Activated CD8-positive, alpha-beta T cell treated with anti-CD3 and anti-CD28 coated beads for 36 hours (primary cell): ENCODE results near the gene TRIM63. TPM values are rescaled to one million over a fixed set of nuclear protein-coding genes. Genes with fewer than 3 reads are reported as not detected.

ENCODE experiments used
- ATAC-seq: fragments of 200-7000 bp; cut with Tn5 transposase; one replicate; pipeline ENCODE4 v1.10.0; 2021; ENCODE audit warnings: mild to moderate bottlenecking, moderate library complexity
- CTCF ChIA-PET: fragments of 350-600 bp; sonication (Branson Sonifier 250); formaldehyde crosslinking; loops from one replicate; lab custom pipeline; 2021; ENCODE audit warnings: antibody characterized with exemption; lab: Charles Lee
- POLR2A ChIA-PET: fragments of 350-600 bp; sonication (Branson Sonifier 250); formaldehyde crosslinking; loops from one replicate; lab custom pipeline; 2021; ENCODE audit warnings: antibody characterized with exemption; lab: Charles Lee
- DNase-seq: peaks from one replicate; pipeline ENCODE4 v3.0.0-alpha.2; 2020
- H3K27ac Mint-ChIP-seq: one replicate; pipeline ENCODE4 v1.8.0; 2021; ENCODE audit warnings: mild to moderate bottlenecking, mixed read lengths
- H3K27me3 Mint-ChIP-seq: one replicate; pipeline ENCODE4 v1.8.0; 2021; ENCODE audit warnings: mixed read lengths
- H3K36me3 Mint-ChIP-seq: one replicate; pipeline ENCODE4 v1.8.0; 2021; ENCODE audit warnings: low read depth, mixed read lengths
- H3K4me1 Mint-ChIP-seq: one replicate; pipeline ENCODE4 v1.8.0; 2021; ENCODE audit warnings: low read depth, mixed read lengths
- H3K4me3 Mint-ChIP-seq: one replicate; pipeline ENCODE4 v1.8.0; 2021; ENCODE audit warnings: mild to moderate bottlenecking, moderate library complexity, mixed read lengths
- H3K9me3 Mint-ChIP-seq: one replicate; pipeline ENCODE4 v1.8.0; 2021; ENCODE audit warnings: mixed read lengths
- intact Hi-C: fragments of 100-400 bp; cut with micrococcal nuclease; formaldehyde crosslinking; loops from one replicate; pipeline ENCODE4 v1.10.0; 2022
- total RNA-seq, 2 experiments: library from RNA; stranded (reverse); gene quantifications; one replicate each; pipeline ENCODE4 v1.2.3, GENCODE V29; 2021
- TF ChIP-seq, protein P1 (sequence below): fragments of 200-600 bp; IDR thresholded peaks from one replicate; pipeline ENCODE4 v1.8.0; 2022; ENCODE audit warnings: antibody characterized with exemption, mild to moderate bottlenecking

The TRIM63 gene
- total RNA-seq, 2 experiments from 2014 or later = 0.18 TPM; not detected in 1

DNA sequence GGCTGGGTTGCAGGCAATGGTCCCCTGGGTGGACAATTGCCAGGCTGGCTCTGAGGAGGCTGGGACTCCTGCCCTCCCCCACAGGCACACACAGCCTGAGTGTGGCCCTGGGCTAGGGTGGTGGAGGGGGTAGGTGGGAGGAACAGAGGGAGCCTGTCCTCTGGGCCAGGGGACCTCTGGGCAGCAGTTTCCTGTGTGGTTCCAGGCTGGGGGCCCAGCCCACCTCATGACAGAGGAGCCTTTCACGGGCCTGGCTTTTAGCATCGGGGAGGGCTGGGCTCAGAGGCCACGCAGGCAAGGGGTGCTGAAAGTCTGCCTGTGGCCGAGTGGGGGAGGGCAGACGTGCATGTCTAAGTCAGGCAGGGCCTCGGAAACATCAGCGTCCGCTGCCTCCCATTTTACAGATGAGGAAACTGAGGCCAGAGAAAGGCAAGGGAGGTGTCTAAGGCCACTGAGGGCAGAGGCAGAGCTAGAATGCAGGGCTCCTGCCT lies 38.9 kb downstream of the TRIM63 start:
- ATAC-seq (no peak), DNase-seq (no peak)
- intact Hi-C loops = no loop called here
- Mint-ChIP-seq H3K27me3 (no peaks in the 10 kb centered on the region), H3K36me3 (no peaks in the 10 kb centered on the region), H3K4me3 (no peak overlapping the region), H3K4me1 (peaks cover 3% of the 10 kb centered on the region), H3K9me3 (no peaks in the 10 kb centered on the region), H3K27ac (no peak overlapping the region)
- ChIA-PET CTCF (interaction anchor here (1.5 kb wide), 1 partner anchor 117 kb away, joined by 6 read pairs; no protein-coding TSS in a partner anchor), POLR2A (no interaction called here)
- TF ChIP-seq, protein P1, sequence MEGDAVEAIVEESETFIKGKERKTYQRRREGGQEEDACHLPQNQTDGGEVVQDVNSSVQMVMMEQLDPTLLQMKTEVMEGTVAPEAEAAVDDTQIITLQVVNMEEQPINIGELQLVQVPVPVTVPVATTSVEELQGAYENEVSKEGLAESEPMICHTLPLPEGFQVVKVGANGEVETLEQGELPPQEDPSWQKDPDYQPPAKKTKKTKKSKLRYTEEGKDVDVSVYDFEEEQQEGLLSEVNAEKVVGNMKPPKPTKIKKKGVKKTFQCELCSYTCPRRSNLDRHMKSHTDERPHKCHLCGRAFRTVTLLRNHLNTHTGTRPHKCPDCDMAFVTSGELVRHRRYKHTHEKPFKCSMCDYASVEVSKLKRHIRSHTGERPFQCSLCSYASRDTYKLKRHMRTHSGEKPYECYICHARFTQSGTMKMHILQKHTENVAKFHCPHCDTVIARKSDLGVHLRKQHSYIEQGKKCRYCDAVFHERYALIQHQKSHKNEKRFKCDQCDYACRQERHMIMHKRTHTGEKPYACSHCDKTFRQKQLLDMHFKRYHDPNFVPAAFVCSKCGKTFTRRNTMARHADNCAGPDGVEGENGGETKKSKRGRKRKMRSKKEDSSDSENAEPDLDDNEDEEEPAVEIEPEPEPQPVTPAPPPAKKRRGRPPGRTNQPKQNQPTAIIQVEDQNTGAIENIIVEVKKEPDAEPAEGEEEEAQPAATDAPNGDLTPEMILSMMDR = no peak

DNA sequence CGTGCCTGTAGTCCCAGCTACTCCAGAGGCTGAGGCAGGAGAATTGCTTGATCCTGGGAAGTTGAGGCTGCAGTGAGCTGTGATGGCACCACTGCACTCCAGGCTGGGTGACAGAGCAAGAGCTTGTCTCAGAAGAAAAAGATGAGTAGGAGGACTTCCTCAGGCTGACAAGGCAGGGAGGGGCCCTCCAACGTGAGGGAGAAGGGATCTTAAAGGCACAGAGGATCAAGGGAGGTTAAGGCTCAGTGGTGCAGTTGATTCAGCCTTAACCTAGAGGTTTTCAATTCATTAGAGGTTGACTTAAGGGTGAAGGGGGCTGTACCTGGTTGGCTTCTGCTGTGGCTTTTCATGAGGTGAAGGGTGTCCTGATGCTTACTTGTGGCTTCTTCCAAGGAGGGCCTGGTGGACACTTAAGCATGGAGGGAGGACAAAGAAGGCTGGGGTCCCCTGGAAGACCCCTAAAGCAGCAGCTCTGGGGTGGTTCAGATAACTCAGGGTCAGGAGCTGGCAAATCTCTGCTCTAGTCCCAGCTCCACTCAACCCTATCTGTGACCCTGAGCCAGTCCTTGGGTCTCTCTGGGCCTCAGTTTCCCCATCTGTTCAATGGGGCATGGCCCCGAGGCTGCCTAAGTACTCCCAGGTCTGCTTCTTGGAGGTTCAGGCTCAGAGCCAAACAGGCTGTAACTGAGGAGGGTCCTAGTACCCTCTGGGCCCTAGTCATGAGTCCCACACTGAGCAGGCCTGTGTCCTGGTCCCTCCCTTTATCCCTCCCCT lies 39.5 kb downstream of the TRIM63 start:
- no peak overlapping the region for H3K27ac Mint-ChIP-seq
- CTCF ChIA-PET = interaction anchor here (0.9 to 1.5 kb wide), 3 partner anchors 11 to 336 kb away, joined by 3 to 6 read pairs (median 4); no protein-coding TSS in a partner anchor
- TF ChIP-seq, protein P1 = no peak
- H3K36me3 Mint-ChIP-seq = no peaks in the 10 kb centered on the region
- no peaks in the 10 kb centered on the region for H3K27me3 Mint-ChIP-seq
- intact Hi-C loops = no loop called here
- H3K9me3 Mint-ChIP-seq = no peaks in the 10 kb centered on the region
- peaks cover 3% of the 10 kb centered on the region for H3K4me1 Mint-ChIP-seq
- ATAC-seq (peak; percentile 78), DNase-seq (peak; percentile 52)
- POLR2A ChIA-PET = no interaction called here
- H3K4me3 Mint-ChIP-seq = no peak overlapping the region

DNA sequence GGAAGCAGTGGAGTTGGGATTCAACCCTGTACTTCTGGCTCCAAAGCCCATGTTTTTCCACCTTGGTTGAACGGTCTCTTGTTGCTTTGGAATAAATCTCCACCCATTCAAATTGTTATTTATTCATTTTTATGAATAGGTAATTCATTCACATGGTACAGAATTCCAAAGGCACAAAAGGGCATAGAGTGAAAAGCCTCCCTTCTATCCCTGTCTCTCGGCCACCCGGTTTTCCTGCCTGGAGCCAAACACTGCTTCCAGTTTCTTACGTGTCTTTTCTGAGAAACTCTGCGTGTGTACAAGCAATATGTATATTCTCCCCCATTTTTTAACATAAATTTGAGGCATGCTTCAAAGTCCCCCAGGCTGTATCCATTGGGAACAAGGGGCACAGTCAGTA lies 41.9 kb downstream of the TRIM63 start:
- Mint-ChIP-seq H3K27ac (no peak overlapping the region), H3K4me3 (no peak overlapping the region), H3K27me3 (no peaks in the 10 kb centered on the region), H3K9me3 (no peaks in the 10 kb centered on the region), H3K4me1 (peaks cover 3% of the 10 kb centered on the region), H3K36me3 (no peaks in the 10 kb centered on the region)
- intact Hi-C loops = no loop called here
- CTCF ChIA-PET = no interaction called here
- DNase-seq (no peak), ATAC-seq (no peak)
- TF ChIP-seq, protein P1 = no peak
- POLR2A ChIA-PET = no interaction called here

DNA sequence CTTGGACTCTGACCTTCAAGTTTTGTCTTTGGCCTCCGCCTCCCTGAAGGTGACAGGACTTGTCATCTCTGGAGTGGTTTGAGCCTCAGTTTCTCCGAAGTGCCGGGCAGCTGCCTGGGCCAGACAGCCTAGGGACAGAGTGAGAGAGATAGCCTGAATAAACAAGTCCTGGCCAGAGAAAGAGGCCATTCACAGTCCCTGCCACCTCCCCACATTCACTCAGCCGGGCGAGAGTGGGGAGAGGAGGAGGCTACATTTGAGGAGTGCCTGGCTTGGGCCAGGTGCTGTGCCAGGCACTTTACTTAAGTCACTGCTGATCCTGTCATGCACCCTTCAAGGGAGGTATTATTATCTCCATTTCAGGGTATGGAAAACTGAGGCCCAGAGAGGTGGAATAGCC lies 42.4 kb downstream of the TRIM63 start:
- no peaks in the 10 kb centered on the region for H3K27me3 Mint-ChIP-seq
- TF ChIP-seq, protein P1 = no peak
- peaks cover 3% of the 10 kb centered on the region for H3K4me1 Mint-ChIP-seq
- intact Hi-C loops = no loop called here
- DNase-seq (no peak), ATAC-seq (no peak)
- CTCF ChIA-PET = interaction anchor here (1.3 kb wide), 1 partner anchor 129 kb away, joined by 4 read pairs; no protein-coding TSS in a partner anchor
- no peaks in the 10 kb centered on the region for H3K36me3 Mint-ChIP-seq
- H3K9me3 Mint-ChIP-seq = no peaks in the 10 kb centered on the region
- POLR2A ChIA-PET = interaction anchor here (0.7 to 1.1 kb wide), 2 partner anchors 10 to 1073 kb away, joined by 3 to 5 read pairs; no protein-coding TSS in a partner anchor
- H3K27ac Mint-ChIP-seq = no peak overlapping the region
- H3K4me3 Mint-ChIP-seq = no peak overlapping the region

DNA sequence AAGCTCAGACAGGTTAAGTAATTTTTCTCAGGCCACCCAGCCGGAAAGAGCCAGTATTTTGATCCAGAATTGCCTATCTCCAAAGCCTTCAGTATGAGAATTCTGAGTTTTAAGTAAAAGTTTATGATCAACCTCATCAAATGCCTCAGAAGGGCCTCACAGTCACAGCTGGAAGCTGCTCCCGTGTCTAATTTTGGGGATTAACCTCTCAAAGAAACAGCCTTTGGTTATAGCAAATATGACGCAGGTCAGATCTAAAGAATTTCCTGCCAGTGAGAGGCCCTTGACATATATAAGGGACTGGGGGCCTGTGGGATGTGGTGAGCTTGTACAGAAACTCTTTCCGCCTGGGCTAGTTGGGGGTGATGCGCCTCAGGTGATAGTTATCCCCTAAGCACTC lies 43.6 kb downstream of the TRIM63 start:
- ChIA-PET CTCF (interaction anchor here (1.3 kb wide), 2 partner anchors 12 to 128 kb away, joined by 4 to 5 read pairs; no protein-coding TSS in a partner anchor), POLR2A (interaction anchor here (0.6 to 1.1 kb wide), 2 partner anchors 11 to 18 kb away, joined by 3 read pairs; no protein-coding TSS in a partner anchor)
- intact Hi-C loops = no loop called here
- TF ChIP-seq, protein P1 = no peak
- H3K4me1 Mint-ChIP-seq = peaks cover 10% of the 10 kb centered on the region
- no peaks in the 10 kb centered on the region for H3K9me3 Mint-ChIP-seq
- no peak for ATAC-seq
- H3K27me3 Mint-ChIP-seq = no peaks in the 10 kb centered on the region
- H3K4me3 Mint-ChIP-seq = no peak overlapping the region
- no peak for DNase-seq
- H3K27ac Mint-ChIP-seq = no peak overlapping the region
- no peaks in the 10 kb centered on the region for H3K36me3 Mint-ChIP-seq
